ENCODE measurements around the gene GUCA2B. TPM values are rescaled to one million over a fixed set of nuclear protein-coding genes. Genes with fewer than 3 reads are reported as not detected.

Gene GUCA2B
- total RNA-seq, 2 donors from 2014 or later = not detected

- Histone ChIP-seq H3K36me3 (no peaks in the 10 kb centered on the region), H3K27me3 (replicated peaks; ENCODE audit: insufficient read depth) (no peaks in the 10 kb centered on the region), H3K4me1 (ENCODE audit: control insufficient read depth in 1 of 2, low read depth in 2 of 2) (no peaks in the 10 kb centered on the region), H3K27ac (no peak overlapping the region), H3K4me3 (no peak overlapping the region), H3K9me3 (no peaks in the 10 kb centered on the region)
- ATAC-seq (ENCODE audit: insufficient number of reproducible peaks, low FRiP score, low read depth) (no peak), DNase-seq (ENCODE audit: low spot score) (no peak)
- no peak for TF ChIP-seq CTCF (IDR thresholded peaks at IDR 0.05)
Observed at GRCh38 chr1:42140191-42140590, 13.0 kb upstream of the GUCA2B start.

- no peak for TF ChIP-seq CTCF (IDR thresholded peaks at IDR 0.05)
- Histone ChIP-seq H3K4me3 (no peak overlapping the region), H3K9me3 (no peaks in the 10 kb centered on the region), H3K4me1 (ENCODE audit: control insufficient read depth in 1 of 2, low read depth in 2 of 2) (no peaks in the 10 kb centered on the region), H3K36me3 (no peaks in the 10 kb centered on the region), H3K27ac (no peak overlapping the region), H3K27me3 (replicated peaks; ENCODE audit: insufficient read depth) (no peaks in the 10 kb centered on the region)
- DNase-seq (ENCODE audit: low spot score) = no peak
- ATAC-seq (ENCODE audit: insufficient number of reproducible peaks, low FRiP score, low read depth) = no peak
Observed at GRCh38 chr1:42141978-42142377, 11.2 kb upstream of the GUCA2B start.

GRCh38 chr1:42142894-42143675, 10.1 kb upstream of the GUCA2B start:
- Histone ChIP-seq H3K4me3 (no peak overlapping the region), H3K27ac (no peak overlapping the region), H3K27me3 (replicated peaks; ENCODE audit: insufficient read depth) (no peaks in the 10 kb centered on the region), H3K9me3 (no peaks in the 10 kb centered on the region), H3K36me3 (no peaks in the 10 kb centered on the region), H3K4me1 (ENCODE audit: control insufficient read depth in 1 of 2, low read depth in 2 of 2) (no peaks in the 10 kb centered on the region)
- ATAC-seq (ENCODE audit: insufficient number of reproducible peaks, low FRiP score, low read depth) (no peak), DNase-seq (ENCODE audit: low spot score) (no peak)
- TF ChIP-seq CTCF (IDR thresholded peaks at IDR 0.05) = no peak

- no peaks in the 10 kb centered on the region for H3K27me3 ChIP-seq (replicated peaks; ENCODE audit: insufficient read depth)
- ATAC-seq (ENCODE audit: insufficient number of reproducible peaks, low FRiP score, low read depth) (no peak), DNase-seq (ENCODE audit: low spot score) (no peak)
- H3K4me1 ChIP-seq (ENCODE audit: control insufficient read depth in 1 of 2, low read depth in 2 of 2) = no peaks in the 10 kb centered on the region
- no peaks in the 10 kb centered on the region for H3K9me3 ChIP-seq
- no peak overlapping the region for H3K27ac ChIP-seq
- H3K4me3 ChIP-seq = no peak overlapping the region
- H3K36me3 ChIP-seq = no peaks in the 10 kb centered on the region
- no peak for TF ChIP-seq CTCF (IDR thresholded peaks at IDR 0.05)
Observed at GRCh38 chr1:42143896-42144710, 9.1 kb upstream of the GUCA2B start.

GRCh38 chr1:42144711-42145388, 8.4 kb upstream of the GUCA2B start:
- no peak overlapping the region for H3K4me3 ChIP-seq
- H3K27me3 ChIP-seq (replicated peaks; ENCODE audit: insufficient read depth) = no peaks in the 10 kb centered on the region
- DNase-seq (ENCODE audit: low spot score) (no peak), ATAC-seq (ENCODE audit: insufficient number of reproducible peaks, low FRiP score, low read depth) (no peak)
- no peak overlapping the region for H3K27ac ChIP-seq
- no peak for TF ChIP-seq CTCF (IDR thresholded peaks at IDR 0.05)
- H3K9me3 ChIP-seq = no peaks in the 10 kb centered on the region
- H3K4me1 ChIP-seq (ENCODE audit: control insufficient read depth in 1 of 2, low read depth in 2 of 2) = no peaks in the 10 kb centered on the region
- H3K36me3 ChIP-seq = no peaks in the 10 kb centered on the region

All from thoracic aorta (tissue), 2 donors.